Caco-2 (cell line): Measurements from ENCODE around the gene PDGFRB. TPM values are rescaled to one million over a fixed set of nuclear protein-coding genes. Genes with fewer than 3 reads are reported as not detected.

Experiments
- BruUV-seq: library from RNA; stranded (reverse); fragments of 400-500 nt; replicated peaks from 2 replicates; lab custom pipeline; 2021; lab: Mats Ljungman, UMichigan
- CTCF ChIA-PET: fragments of 300-600 bp; sonication (Branson Sonifier 250); formaldehyde crosslinking; loops from one replicate; lab custom pipeline; 2022; ENCODE audit warnings: antibody characterized with exemption; lab: Charles Lee
- POLR2A ChIA-PET: fragments of 300-600 bp; sonication (Branson Sonifier 250); formaldehyde crosslinking; loops from one replicate; lab custom pipeline; 2022; ENCODE audit warnings: antibody characterized with exemption; lab: Charles Lee
- DNase-seq, 2 experiments: peaks; one replicate each; pipeline versions ENCODE4 v3.0.0 to v3.0.0-alpha.2; 2020 to 2022
- H3K27me3 ChIP-seq: replicated peaks from 2 replicates; pipeline ENCODE4 v1.6.0; 2011; ENCODE audit warnings: low read length; ENCODE audit not compliant: control insufficient read depth, insufficient read depth
- H3K36me3 ChIP-seq: 2 replicates; pipeline ENCODE4 v1.5.1; 2011; ENCODE audit warnings: low read length; ENCODE audit not compliant: control insufficient read depth, insufficient read depth
- H3K4me1 ChIP-seq: fragments of 250-450 bp; sonication (Bioruptor Pico); 2 replicates; pipeline ENCODE4 v1.5.1; 2020; ENCODE audit warnings: mild to moderate bottlenecking
- H3K4me3 ChIP-seq: 2 replicates; pipeline ENCODE4 v1.5.1; 2011; ENCODE audit warnings: low read depth, mild to moderate bottlenecking, control low read depth, low read length
- H3K9me3 ChIP-seq: fragments of 250-450 bp; sonication (Bioruptor Pico); 2 replicates; pipeline ENCODE4 v1.5.1; 2020; ENCODE audit warnings: mild to moderate bottlenecking, moderate library complexity
- H3K27ac Mint-ChIP-seq: one replicate; pipeline ENCODE4 v1.8.0; 2022; ENCODE audit warnings: mixed read lengths; ENCODE audit not compliant: unreplicated experiment
- H3K27me3 Mint-ChIP-seq: one replicate; pipeline ENCODE4 v1.8.0; 2022; ENCODE audit warnings: mixed read lengths; ENCODE audit not compliant: insufficient read depth, unreplicated experiment
- H3K36me3 Mint-ChIP-seq: one replicate; pipeline ENCODE4 v1.8.0; 2022; ENCODE audit warnings: mild to moderate bottlenecking, mixed read lengths; ENCODE audit not compliant: insufficient read depth, unreplicated experiment
- H3K4me1 Mint-ChIP-seq: one replicate; pipeline ENCODE4 v1.8.0; 2022; ENCODE audit warnings: low read depth, mixed read lengths; ENCODE audit not compliant: unreplicated experiment
- H3K4me3 Mint-ChIP-seq: one replicate; pipeline ENCODE4 v1.8.0; 2022; ENCODE audit warnings: mild to moderate bottlenecking, moderate library complexity, mixed read lengths; ENCODE audit not compliant: unreplicated experiment
- H3K9me3 Mint-ChIP-seq: one replicate; pipeline ENCODE4 v1.8.0; 2022; ENCODE audit warnings: mixed read lengths; ENCODE audit not compliant: unreplicated experiment
- intact Hi-C: fragments of 100-400 bp; cut with micrococcal nuclease; formaldehyde crosslinking; loops from one replicate; pipeline ENCODE4 v1.10.0; 2022; ENCODE audit not compliant: unreplicated experiment
- total RNA-seq: library from RNA; stranded (reverse); gene quantifications from 2 replicates; pipeline ENCODE4 v1.2.3, GENCODE V29; 2022
- TF ChIP-seq, protein P1 (sequence below), 2 experiments: fragments of 200-600 bp in 1 of 2; IDR thresholded peaks; 1 replicate in 1 of 2; 2 replicates in 1 of 2; pipeline versions ENCODE4 v1.5.1 to v1.8.0; 2011 to 2022; ENCODE audit warnings: antibody characterized with exemption in 1 of 2, control low read depth in 1 of 2, inconsistent platforms in 1 of 2, low read depth in 1 of 2, low read length in 1 of 2, mild to moderate bottlenecking in 1 of 2, moderate library complexity in 1 of 2; ENCODE audit not compliant: insufficient read depth in 1 of 2, severe bottlenecking in 1 of 2, unreplicated experiment in 1 of 2

The PDGFRB gene
- total RNA-seq, 1 experiment from 2014 or later: 5.9 TPM

DNA sequence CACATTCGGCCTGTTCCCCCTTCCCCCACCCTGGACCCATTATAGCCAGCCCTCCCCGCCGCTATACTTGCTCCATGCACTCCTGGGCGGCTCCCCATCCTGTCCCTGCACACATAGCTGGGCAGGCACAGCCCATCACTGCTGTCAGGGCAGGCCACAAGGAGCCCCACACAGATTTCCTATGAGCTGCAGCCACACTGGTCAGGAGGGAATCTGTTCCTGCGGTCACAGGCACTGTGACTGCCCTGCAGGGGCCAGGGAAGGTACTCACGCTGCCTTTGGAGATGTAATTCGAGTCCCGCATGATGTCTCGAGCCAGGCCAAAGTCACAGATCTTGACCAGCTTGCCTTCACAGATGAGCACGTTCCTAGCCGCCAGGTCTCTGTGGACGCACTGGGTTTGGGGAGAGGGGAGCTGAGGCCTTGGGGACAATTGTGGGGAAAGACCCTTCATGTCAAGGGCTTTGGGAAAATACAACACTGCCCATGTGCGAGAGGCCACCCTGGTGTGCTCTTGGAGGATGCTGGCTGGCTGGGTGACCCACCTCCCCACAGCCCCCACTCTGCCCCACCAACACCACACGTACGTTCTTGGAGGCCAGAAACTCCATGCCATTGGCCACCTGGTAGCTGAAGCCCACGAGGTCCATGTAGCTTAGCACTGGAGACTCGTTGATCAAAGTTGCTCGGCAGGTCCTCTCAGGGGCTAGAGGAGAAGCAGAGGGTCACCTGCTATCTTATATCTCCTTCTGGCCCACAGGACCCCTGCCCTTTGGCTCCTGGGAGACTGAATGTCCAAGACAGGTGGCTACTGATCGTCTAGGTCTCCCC is 34.8 kb downstream of the PDGFRB start:
- CTCF ChIA-PET: interaction anchor here (0.6 to 0.9 kb wide), 4 partner anchors 22 to 193 kb away, joined by 3 to 8 read pairs (median 5); no protein-coding TSS in a partner anchor
- POLR2A ChIA-PET: no interaction called here

DNA sequence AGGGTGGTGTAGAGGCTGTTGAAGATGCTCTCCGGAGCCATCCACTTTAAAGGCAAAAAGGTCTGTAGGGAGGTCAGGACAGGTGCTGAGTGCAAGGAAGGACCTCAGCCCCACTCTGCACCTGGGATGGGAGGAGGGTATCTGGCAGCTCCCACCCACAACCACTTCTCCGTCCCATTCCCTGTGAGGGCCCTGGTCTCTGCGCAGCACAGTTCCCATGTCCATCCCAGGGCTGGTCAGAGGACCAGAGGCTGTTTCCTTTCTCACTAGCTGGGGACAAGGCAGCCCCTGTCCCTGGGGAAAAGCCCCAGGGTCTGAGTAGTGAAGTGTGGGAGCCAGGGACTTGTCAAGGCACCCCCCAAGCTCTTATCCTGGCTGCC is 35.6 kb downstream of the PDGFRB start:
- CTCF ChIA-PET: interaction anchor here (0.5 kb wide), 1 partner anchor 98 kb away, joined by 7 read pairs; no protein-coding TSS in a partner anchor

More for the DNA sequence above, 34.8 kb downstream of the PDGFRB start:
- Histone ChIP-seq H3K27me3 (no peaks in the 10 kb centered on the region), H3K9me3 (no peaks in the 10 kb centered on the region), H3K36me3 (no peaks in the 10 kb centered on the region), H3K4me3 (no peak overlapping the region), H3K4me1 (peaks cover 24% of the 10 kb centered on the region)
- Mint-ChIP-seq H3K4me3 (no peak overlapping the region), H3K9me3 (no peaks in the 10 kb centered on the region), H3K36me3 (no peaks in the 10 kb centered on the region), H3K27me3 (no peaks in the 10 kb centered on the region), H3K4me1 (peaks cover 15% of the 10 kb centered on the region), H3K27ac (no peak overlapping the region)
- no TSS peak for BruUV-seq
- DNase-seq: peak in 1 of 2 experiments; percentile 35
- intact Hi-C loops: loop anchor here (10.0 kb wide), 1 partner anchor 286 kb away; no protein-coding TSS in a partner anchor
- TF ChIP-seq, protein P1, sequence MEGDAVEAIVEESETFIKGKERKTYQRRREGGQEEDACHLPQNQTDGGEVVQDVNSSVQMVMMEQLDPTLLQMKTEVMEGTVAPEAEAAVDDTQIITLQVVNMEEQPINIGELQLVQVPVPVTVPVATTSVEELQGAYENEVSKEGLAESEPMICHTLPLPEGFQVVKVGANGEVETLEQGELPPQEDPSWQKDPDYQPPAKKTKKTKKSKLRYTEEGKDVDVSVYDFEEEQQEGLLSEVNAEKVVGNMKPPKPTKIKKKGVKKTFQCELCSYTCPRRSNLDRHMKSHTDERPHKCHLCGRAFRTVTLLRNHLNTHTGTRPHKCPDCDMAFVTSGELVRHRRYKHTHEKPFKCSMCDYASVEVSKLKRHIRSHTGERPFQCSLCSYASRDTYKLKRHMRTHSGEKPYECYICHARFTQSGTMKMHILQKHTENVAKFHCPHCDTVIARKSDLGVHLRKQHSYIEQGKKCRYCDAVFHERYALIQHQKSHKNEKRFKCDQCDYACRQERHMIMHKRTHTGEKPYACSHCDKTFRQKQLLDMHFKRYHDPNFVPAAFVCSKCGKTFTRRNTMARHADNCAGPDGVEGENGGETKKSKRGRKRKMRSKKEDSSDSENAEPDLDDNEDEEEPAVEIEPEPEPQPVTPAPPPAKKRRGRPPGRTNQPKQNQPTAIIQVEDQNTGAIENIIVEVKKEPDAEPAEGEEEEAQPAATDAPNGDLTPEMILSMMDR (IDR thresholded peaks at IDR 0.05; ENCODE audit: insufficient read depth in 1 of 2, low read depth in 1 of 2, low read length in 1 of 2, severe bottlenecking in 1 of 2, unreplicated experiment in 1 of 2): no peak

More for the DNA sequence above, 35.6 kb downstream of the PDGFRB start:
- H3K4me1 Mint-ChIP-seq: peaks cover 15% of the 10 kb centered on the region
- peaks cover 24% of the 10 kb centered on the region for H3K4me1 ChIP-seq
- H3K27ac Mint-ChIP-seq: no peak overlapping the region
- H3K27me3 ChIP-seq: no peaks in the 10 kb centered on the region
- DNase-seq: peak in 1 of 2 experiments; percentile 27
- POLR2A ChIA-PET: no interaction called here
- H3K4me3 ChIP-seq: no peak overlapping the region
- intact Hi-C loops: loop anchor here (10.0 kb wide), 1 partner anchor 285 kb away; no protein-coding TSS in a partner anchor
- no peaks in the 10 kb centered on the region for H3K9me3 ChIP-seq
- TF ChIP-seq, protein P1 (IDR thresholded peaks at IDR 0.05; ENCODE audit: insufficient read depth in 1 of 2, low read depth in 1 of 2, low read length in 1 of 2, severe bottlenecking in 1 of 2, unreplicated experiment in 1 of 2): no peak
- BruUV-seq: no TSS peak
- H3K9me3 Mint-ChIP-seq: no peaks in the 10 kb centered on the region
- no peaks in the 10 kb centered on the region for H3K36me3 Mint-ChIP-seq
- H3K36me3 ChIP-seq: no peaks in the 10 kb centered on the region
- H3K27me3 Mint-ChIP-seq: no peaks in the 10 kb centered on the region
- no peak overlapping the region for H3K4me3 Mint-ChIP-seq
